ENCODE measurements around the gene CDYL. TPM values are rescaled to one million over a fixed set of nuclear protein-coding genes. Genes with fewer than 3 reads are reported as not detected.

Gene CDYL
- total RNA-seq, 2 donors from 2014 or later, result 55.1 to 58.2 TPM

DNA sequence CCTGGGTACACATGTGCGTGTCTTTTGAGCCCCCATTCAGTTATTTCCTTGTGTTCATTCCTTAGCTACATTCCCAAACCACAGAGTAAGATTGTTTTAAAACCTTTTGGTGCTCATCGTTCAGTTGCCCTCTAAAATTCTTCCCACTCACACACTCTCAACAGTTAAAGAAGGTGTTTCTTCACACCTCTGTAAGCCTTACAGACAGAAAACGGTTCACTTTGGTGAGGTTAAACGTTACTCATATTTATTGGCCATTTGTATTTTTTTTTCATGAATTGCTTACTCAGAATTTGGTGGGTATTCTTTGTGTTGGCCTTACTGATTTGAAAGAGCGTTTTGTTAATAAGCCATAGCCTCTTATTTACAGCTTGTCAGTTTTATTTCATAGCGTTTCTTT, 97.7 kb downstream of the CDYL start:
- DNase-seq, result no peak
- peaks cover under 1% of the 10 kb centered on the region for H3K9me3 ChIP-seq (ENCODE audit: control insufficient read depth, low read length)
- H3K36me3 ChIP-seq (ENCODE audit: control insufficient read depth, insufficient read depth, low read length), result no peaks in the 10 kb centered on the region
- no peak overlapping the region for H3K4me3 Mint-ChIP-seq
- H3K27ac Mint-ChIP-seq, result no peak overlapping the region
- peaks cover 2% of the 10 kb centered on the region for H3K36me3 Mint-ChIP-seq (ENCODE audit: low read depth)
- peaks cover 18% of the 10 kb centered on the region for H3K4me1 Mint-ChIP-seq
- no peak overlapping the region for H3K4me3 ChIP-seq (ENCODE audit: low read length)
- no peaks in the 10 kb centered on the region for H3K27me3 ChIP-seq (ENCODE audit: control insufficient read depth, insufficient read depth, low read length, poor library complexity, severe bottlenecking)
- no peak overlapping the region for H3K9ac ChIP-seq (ENCODE audit: extremely low read depth, low read length, poor library complexity, severe bottlenecking)
- TF ChIP-seq, protein P1, sequence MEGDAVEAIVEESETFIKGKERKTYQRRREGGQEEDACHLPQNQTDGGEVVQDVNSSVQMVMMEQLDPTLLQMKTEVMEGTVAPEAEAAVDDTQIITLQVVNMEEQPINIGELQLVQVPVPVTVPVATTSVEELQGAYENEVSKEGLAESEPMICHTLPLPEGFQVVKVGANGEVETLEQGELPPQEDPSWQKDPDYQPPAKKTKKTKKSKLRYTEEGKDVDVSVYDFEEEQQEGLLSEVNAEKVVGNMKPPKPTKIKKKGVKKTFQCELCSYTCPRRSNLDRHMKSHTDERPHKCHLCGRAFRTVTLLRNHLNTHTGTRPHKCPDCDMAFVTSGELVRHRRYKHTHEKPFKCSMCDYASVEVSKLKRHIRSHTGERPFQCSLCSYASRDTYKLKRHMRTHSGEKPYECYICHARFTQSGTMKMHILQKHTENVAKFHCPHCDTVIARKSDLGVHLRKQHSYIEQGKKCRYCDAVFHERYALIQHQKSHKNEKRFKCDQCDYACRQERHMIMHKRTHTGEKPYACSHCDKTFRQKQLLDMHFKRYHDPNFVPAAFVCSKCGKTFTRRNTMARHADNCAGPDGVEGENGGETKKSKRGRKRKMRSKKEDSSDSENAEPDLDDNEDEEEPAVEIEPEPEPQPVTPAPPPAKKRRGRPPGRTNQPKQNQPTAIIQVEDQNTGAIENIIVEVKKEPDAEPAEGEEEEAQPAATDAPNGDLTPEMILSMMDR (conservative IDR thresholded peaks at IDR 0.05), result no peak
- 89 to 92% methylated on average over 6 of the region's 6 CpGs for WGBS, 2 experiments (ENCODE audit: insufficient coverage in 1 of 2, insufficient read length in 1 of 2)
- H3K27ac ChIP-seq (ENCODE audit: low read depth, low read length), result no peak overlapping the region
- no peaks in the 10 kb centered on the region for H3K4me1 ChIP-seq (ENCODE audit: control insufficient read depth, insufficient read depth, low read length)
- peaks cover 2% of the 10 kb centered on the region for H3K9me3 Mint-ChIP-seq
- H3K27me3 Mint-ChIP-seq (ENCODE audit: insufficient read depth), result no peaks in the 10 kb centered on the region

DNA sequence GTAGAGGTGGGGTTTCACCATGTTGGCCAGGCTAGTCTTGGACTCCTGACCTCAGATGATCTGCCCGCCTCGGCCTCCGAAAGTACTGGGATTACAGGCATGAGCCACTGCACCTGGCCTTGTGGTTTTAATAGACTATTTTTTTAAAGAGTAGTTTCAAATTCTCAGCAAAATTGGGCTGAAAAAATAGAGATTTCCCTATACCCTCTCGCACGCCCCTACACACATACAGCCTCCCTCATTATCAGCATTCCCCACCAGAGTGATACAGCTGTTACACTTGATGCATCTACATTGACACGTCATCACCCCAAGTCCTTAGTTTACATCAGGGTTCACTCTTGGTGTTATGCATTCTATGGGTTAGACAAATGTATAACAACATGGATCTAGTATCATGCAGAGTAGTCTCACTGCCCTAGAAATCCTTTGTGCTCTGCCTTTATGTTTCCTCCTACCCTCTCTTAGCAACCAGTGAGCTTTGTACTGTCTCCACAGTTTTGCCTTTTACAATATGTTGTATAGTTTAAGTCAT, 103.6 kb downstream of the CDYL start:
- H3K27me3 Mint-ChIP-seq (ENCODE audit: insufficient read depth), result no peaks in the 10 kb centered on the region
- no peaks in the 10 kb centered on the region for H3K9me3 ChIP-seq (ENCODE audit: control insufficient read depth, low read length)
- H3K9ac ChIP-seq (ENCODE audit: extremely low read depth, low read length, poor library complexity, severe bottlenecking), result no peak overlapping the region
- no peak overlapping the region for H3K27ac ChIP-seq (ENCODE audit: low read depth, low read length)
- no peaks in the 10 kb centered on the region for H3K9me3 Mint-ChIP-seq
- H3K36me3 ChIP-seq (ENCODE audit: control insufficient read depth, insufficient read depth, low read length), result no peaks in the 10 kb centered on the region
- no peak for DNase-seq
- no peaks in the 10 kb centered on the region for H3K36me3 Mint-ChIP-seq (ENCODE audit: low read depth)
- TF ChIP-seq, protein P1 (conservative IDR thresholded peaks at IDR 0.05), result no peak
- H3K4me3 ChIP-seq (ENCODE audit: low read length), result no peak overlapping the region
- H3K4me1 Mint-ChIP-seq, result peaks cover 36% of the 10 kb centered on the region
- H3K27ac Mint-ChIP-seq, result no peak overlapping the region
- no peak overlapping the region for H3K4me3 Mint-ChIP-seq
- H3K4me1 ChIP-seq (ENCODE audit: control insufficient read depth, insufficient read depth, low read length), result peaks cover 2% of the 10 kb centered on the region
- no peaks in the 10 kb centered on the region for H3K27me3 ChIP-seq (ENCODE audit: control insufficient read depth, insufficient read depth, low read length, poor library complexity, severe bottlenecking)
- WGBS, 2 experiments (ENCODE audit: insufficient coverage in 1 of 2, insufficient read length in 1 of 2), result 90 to 98% methylated on average over 3 to 6 of the region's 6 CpGs

DNA sequence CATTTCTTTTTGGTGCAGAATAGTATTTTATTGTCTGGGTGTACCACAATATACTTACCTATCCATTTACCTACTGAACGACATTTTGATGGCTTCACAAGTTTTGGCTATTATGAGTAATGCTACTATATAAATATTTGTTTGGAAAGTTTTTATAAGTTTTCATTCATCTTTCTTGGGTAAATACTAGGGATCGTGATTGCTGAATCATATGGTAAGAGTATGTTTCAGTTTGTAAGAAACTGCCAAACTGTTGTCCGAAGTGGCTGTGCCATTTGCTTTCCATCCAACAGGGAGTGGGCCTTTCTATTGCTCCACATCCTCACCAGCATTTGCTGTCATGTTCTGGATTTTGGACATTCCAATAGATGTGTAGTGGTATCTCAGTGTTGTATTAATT, 104.2 kb downstream of the CDYL start:
- Histone ChIP-seq H3K4me3 (ENCODE audit: low read length) (no peak overlapping the region), H3K4me1 (ENCODE audit: control insufficient read depth, insufficient read depth, low read length) (peaks cover 2% of the 10 kb centered on the region), H3K9me3 (ENCODE audit: control insufficient read depth, low read length) (no peaks in the 10 kb centered on the region), H3K27me3 (ENCODE audit: control insufficient read depth, insufficient read depth, low read length, poor library complexity, severe bottlenecking) (no peaks in the 10 kb centered on the region), H3K27ac (ENCODE audit: low read depth, low read length) (no peak overlapping the region), H3K36me3 (ENCODE audit: control insufficient read depth, insufficient read depth, low read length) (no peaks in the 10 kb centered on the region), H3K9ac (ENCODE audit: extremely low read depth, low read length, poor library complexity, severe bottlenecking) (no peak overlapping the region)
- no peaks in the 10 kb centered on the region for H3K9me3 Mint-ChIP-seq
- DNase-seq, result no peak
- H3K27me3 Mint-ChIP-seq (ENCODE audit: insufficient read depth), result no peaks in the 10 kb centered on the region
- H3K27ac Mint-ChIP-seq, result no peak overlapping the region
- TF ChIP-seq, protein P1 (conservative IDR thresholded peaks at IDR 0.05), result no peak
- no peaks in the 10 kb centered on the region for H3K36me3 Mint-ChIP-seq (ENCODE audit: low read depth)
- no peak overlapping the region for H3K4me3 Mint-ChIP-seq
- H3K4me1 Mint-ChIP-seq, result peaks cover 33% of the 10 kb centered on the region
- WGBS, 2 experiments (ENCODE audit: insufficient coverage in 1 of 2, insufficient read length in 1 of 2), result 92 to 100% methylated on average over 1 to 2 of the region's 3 CpGs

Data from endodermal cell (in vitro differentiated cells).